Suprapubic skin (tissue), 4 donors: ENCODE measurements around the gene ZNF292.

Experiments
- CTCF ChIP-seq, 2 donors: fragments of 200-600 bp in 1 of 2; fragments of 450-650 bp in 1 of 2; sonication (generic) in 1 of 2; IDR thresholded peaks; one replicate each; pipeline ENCODE4 v1.5.1; 2016 to 2019; ENCODE audit warnings: antibody characterized with exemption in 2 of 2, mild to moderate bottlenecking in 1 of 2, moderate library complexity in 1 of 2
- EP300 ChIP-seq: sonication (generic); formaldehyde crosslinking; IDR thresholded peaks from one replicate; pipeline ENCODE4 v1.6.1; 2017; ENCODE audit warnings: antibody characterized with exemption
- POLR2AphosphoS5 ChIP-seq, 3 donors: sonication (generic); formaldehyde crosslinking; IDR thresholded peaks; one replicate each; pipeline ENCODE4 v1.6.1; 2017; ENCODE audit warnings: antibody characterized with exemption in 3 of 3

DNA sequence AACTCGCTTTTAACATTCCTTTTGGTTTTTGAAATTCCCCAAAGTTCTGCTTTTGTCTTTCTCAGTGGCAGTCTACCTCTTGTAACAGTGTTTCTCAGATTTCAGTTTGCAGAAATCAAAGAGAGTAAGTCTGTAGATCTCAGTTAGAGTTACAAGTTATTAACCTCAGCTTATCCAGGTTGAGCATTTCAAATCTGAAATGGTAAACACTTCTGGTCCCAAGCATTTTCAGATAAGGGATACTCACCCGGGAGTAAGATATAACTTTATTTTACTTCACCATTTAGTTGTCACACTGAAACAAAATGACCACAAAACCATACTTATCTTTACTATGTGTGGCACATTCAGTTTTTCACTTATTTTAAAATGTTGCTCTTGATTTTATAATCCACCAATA lies 9.8 kb downstream of the ZNF292 start:
- TF ChIP-seq POLR2AphosphoS5 (IDR thresholded peaks at IDR 0.05) (no peak), CTCF (IDR thresholded peaks at IDR 0.05) (no peak), EP300 (no peak)
